ENCODE results near the gene QRFPR. TPM values are rescaled to one million over a fixed set of nuclear protein-coding genes. Genes with fewer than 3 reads are reported as not detected.
A peak's percentile ranks its signal among the peaks of the same experiment; 100 is the strongest.

Gene QRFPR
- not detected for total RNA-seq (2013)
- polyA plus RNA-seq (not detected), polyA minus RNA-seq (not detected in 2 replicates), total RNA-seq (0 to 0.81 (median 0) reads per million in 11 experiments)

DNA sequence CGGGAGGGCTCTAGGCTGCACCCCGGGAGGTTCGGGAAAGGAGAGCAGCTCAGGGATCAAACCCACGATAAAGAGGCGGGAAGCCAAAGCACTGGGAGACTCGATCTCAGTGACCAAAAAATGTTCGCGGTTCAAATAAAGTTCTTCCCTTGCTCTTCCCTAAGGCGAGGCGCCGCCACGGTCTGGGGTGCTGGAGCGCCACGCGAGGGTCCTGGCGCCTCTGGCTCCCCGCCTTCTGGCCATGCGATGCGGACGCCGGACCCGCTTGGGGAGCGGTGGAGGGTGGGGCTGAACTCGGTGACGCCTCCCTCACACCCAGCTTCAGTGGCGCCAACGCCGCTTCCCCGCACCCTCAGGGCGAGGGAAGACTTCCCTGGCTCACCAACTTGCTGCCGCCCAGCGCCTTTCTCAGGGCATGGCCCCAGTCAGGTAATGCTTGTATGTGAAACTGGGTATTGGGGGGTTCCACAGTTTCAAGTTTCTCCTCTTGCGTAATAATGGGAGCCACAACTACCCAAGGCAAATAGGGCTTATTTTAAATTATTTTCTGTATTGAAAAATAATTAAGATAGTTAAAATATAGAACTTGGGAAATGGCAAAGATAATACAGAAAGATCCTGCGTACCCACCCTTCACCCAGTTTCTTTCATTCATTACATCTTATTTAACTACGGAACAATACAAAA, at the start of gene QRFPR:
Gene QRFPR, minus strand, starts transcription at position 243 of the 687 bp plus-strand sequence. CDS start 371 bp downstream, outside the sequence.
- Histone ChIP-seq H3K27ac (ENCODE audit: low read depth in 1 of 2, low read length in 2 of 2) (no peak within 1 kb of the TSS), H3K36me3 (replicated peaks in 1 of 2; ENCODE audit: control insufficient read depth in 1 of 2, insufficient read depth in 2 of 2, low read length in 2 of 2) (no peaks in the 10 kb centered on the region), H2AFZ (ENCODE audit: insufficient read depth, low read depth, low read length, poor library complexity, severe bottlenecking) (no peak within 1 kb of the TSS), H4K20me1 (ENCODE audit: insufficient read depth, low read length) (no peaks in the 10 kb centered on the region), H3K4me1 (ENCODE audit: control insufficient read depth in 1 of 2, insufficient read depth in 2 of 2, low read length in 2 of 2) (no peaks in the 10 kb centered on the region), H3K27me3 (ENCODE audit: control insufficient read depth in 2 of 2, insufficient read depth in 2 of 2, low read length in 2 of 2) (peaks cover 53 to 55% of the 10 kb centered on the region in 2 donors), H3K9me3 (replicated peaks in 1 of 2; ENCODE audit: control insufficient read depth in 1 of 2, insufficient read depth in 1 of 2, low read length in 2 of 2) (no peaks in the 10 kb centered on the region), H3K9ac (ENCODE audit: insufficient read depth, low read length, poor library complexity, severe bottlenecking) (no peak within 1 kb of the TSS), H3K4me2 (replicated peaks; ENCODE audit: extremely low read depth, low read length, poor library complexity, severe bottlenecking) (peak within 1 kb of the TSS; percentile 11), H3K79me2 (ENCODE audit: insufficient read depth, low read length) (no peaks in the 10 kb centered on the region), H3K4me3 (replicated peaks in 1 of 3; ENCODE audit: low read depth in 2 of 3, low read length in 3 of 3) (no peak within 1 kb of the TSS)
- TF ChIP-seq, protein P1, sequence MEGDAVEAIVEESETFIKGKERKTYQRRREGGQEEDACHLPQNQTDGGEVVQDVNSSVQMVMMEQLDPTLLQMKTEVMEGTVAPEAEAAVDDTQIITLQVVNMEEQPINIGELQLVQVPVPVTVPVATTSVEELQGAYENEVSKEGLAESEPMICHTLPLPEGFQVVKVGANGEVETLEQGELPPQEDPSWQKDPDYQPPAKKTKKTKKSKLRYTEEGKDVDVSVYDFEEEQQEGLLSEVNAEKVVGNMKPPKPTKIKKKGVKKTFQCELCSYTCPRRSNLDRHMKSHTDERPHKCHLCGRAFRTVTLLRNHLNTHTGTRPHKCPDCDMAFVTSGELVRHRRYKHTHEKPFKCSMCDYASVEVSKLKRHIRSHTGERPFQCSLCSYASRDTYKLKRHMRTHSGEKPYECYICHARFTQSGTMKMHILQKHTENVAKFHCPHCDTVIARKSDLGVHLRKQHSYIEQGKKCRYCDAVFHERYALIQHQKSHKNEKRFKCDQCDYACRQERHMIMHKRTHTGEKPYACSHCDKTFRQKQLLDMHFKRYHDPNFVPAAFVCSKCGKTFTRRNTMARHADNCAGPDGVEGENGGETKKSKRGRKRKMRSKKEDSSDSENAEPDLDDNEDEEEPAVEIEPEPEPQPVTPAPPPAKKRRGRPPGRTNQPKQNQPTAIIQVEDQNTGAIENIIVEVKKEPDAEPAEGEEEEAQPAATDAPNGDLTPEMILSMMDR (IDR thresholded peaks at IDR 0.05) = no peak
- Mint-ChIP-seq H3K36me3 (no peaks in the 10 kb centered on the region), H3K27ac (no peak within 1 kb of the TSS), H3K9me3 (peaks cover 0 to 14% (median 8%) of the 10 kb centered on the region in 7 donors), H3K4me1 (peaks cover 7% of the 10 kb centered on the region), H3K4me3 (peak within 1 kb of the TSS; percentile 32 to 85), H3K27me3 (ENCODE audit: low read depth in 3 of 3) (peaks cover 40 to 66% (median 53%) of the 10 kb centered on the region in 3 donors)
- intact Hi-C loops (cut with micrococcal nuclease) = no loop called here
- 17% methylated on average over 19 of the region's 35 CpGs for WGBS (ENCODE audit: insufficient coverage)
- no peak for DNase-seq

DNA sequence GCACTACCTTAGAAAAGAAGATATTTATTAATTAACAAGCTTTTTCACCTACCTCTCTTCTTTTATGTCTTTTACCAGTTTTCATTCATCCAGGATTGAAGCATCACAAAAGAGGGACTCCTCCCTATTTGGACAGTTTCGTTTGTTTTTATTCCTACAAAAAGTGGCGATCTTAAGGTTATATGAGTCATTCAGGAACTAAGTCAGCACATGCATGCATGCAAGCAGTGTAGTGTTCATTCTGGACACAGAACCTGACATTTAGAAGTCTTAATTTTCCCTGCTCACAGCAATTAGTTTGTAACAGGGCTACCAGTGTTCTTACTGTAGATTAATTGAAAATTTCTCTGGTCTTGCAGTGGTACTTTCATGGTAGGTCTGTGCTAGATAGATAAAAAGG, 47.9 kb upstream of the QRFPR start:
- Histone ChIP-seq H3K79me2 (ENCODE audit: insufficient read depth, low read length) (no peaks in the 10 kb centered on the region), H3K27me3 (ENCODE audit: control insufficient read depth in 2 of 2, insufficient read depth in 2 of 2, low read length in 2 of 2) (no peaks in the 10 kb centered on the region), H3K9me3 (replicated peaks in 1 of 2; ENCODE audit: control insufficient read depth in 1 of 2, insufficient read depth in 1 of 2, low read length in 2 of 2) (no peaks in the 10 kb centered on the region), H3K36me3 (replicated peaks in 1 of 2; ENCODE audit: control insufficient read depth in 1 of 2, insufficient read depth in 2 of 2, low read length in 2 of 2) (no peaks in the 10 kb centered on the region), H3K4me2 (replicated peaks; ENCODE audit: extremely low read depth, low read length, poor library complexity, severe bottlenecking) (no peak overlapping the region), H3K4me3 (replicated peaks in 1 of 3; ENCODE audit: low read depth in 2 of 3, low read length in 3 of 3) (no peak overlapping the region), H4K20me1 (ENCODE audit: insufficient read depth, low read length) (no peaks in the 10 kb centered on the region), H2AFZ (ENCODE audit: insufficient read depth, low read depth, low read length, poor library complexity, severe bottlenecking) (no peak overlapping the region), H3K27ac (ENCODE audit: low read depth in 1 of 2, low read length in 2 of 2) (no peak overlapping the region), H3K4me1 (ENCODE audit: control insufficient read depth in 1 of 2, insufficient read depth in 2 of 2, low read length in 2 of 2) (no peaks in the 10 kb centered on the region), H3K9ac (ENCODE audit: insufficient read depth, low read length, poor library complexity, severe bottlenecking) (no peak overlapping the region)
- H3K4me3 Mint-ChIP-seq = no peak overlapping the region
- peaks cover 2 to 11% (median 6%) of the 10 kb centered on the region in 7 donors for H3K9me3 Mint-ChIP-seq
- WGBS (ENCODE audit: insufficient coverage) = 73% methylated on average over 2 of the region's 2 CpGs
- no peak overlapping the region for H3K27ac Mint-ChIP-seq
- intact Hi-C loops (cut with micrococcal nuclease) = no loop called here
- H3K36me3 Mint-ChIP-seq = no peaks in the 10 kb centered on the region
- TF ChIP-seq, protein P1 (IDR thresholded peaks at IDR 0.05) = no peak
- no peaks in the 10 kb centered on the region for H3K27me3 Mint-ChIP-seq (ENCODE audit: low read depth in 3 of 3)
- no peak for DNase-seq
- no peaks in the 10 kb centered on the region for H3K4me1 Mint-ChIP-seq

All from CD14-positive monocyte (primary cell).